Liver (tissue), 9 donors: ENCODE measurements around the gene TMEM175. TPM values are rescaled to one million over a fixed set of nuclear protein-coding genes. Genes with fewer than 3 reads are reported as not detected.

Experiments used
- DNase-seq: peaks from one replicate; pipeline ENCODE4 v3.0.0-alpha.2; 2017; ENCODE audit warnings: low spot score
- H3K27ac ChIP-seq, 2 donors: one replicate each; pipeline ENCODE4 v1.7.0; 2013; ENCODE audit warnings: inconsistent platforms in 2 of 2, low read length in 2 of 2, control low read depth in 1 of 2, low read depth in 1 of 2, mild to moderate bottlenecking in 1 of 2
- H3K27me3 ChIP-seq, 4 donors: one replicate each; pipeline versions ENCODE4 v1.6.1 to v1.7.0; 2013; ENCODE audit warnings: low read length in 3 of 4, inconsistent platforms in 1 of 4, mild to moderate bottlenecking in 1 of 4, moderate library complexity in 1 of 4; ENCODE audit not compliant: control insufficient read depth in 4 of 4, insufficient read depth in 4 of 4
- H3K36me3 ChIP-seq, 4 donors: one replicate each; pipeline versions ENCODE4 v1.6.1 to v1.7.0; 2013; ENCODE audit warnings: low read length in 3 of 4, mild to moderate bottlenecking in 3 of 4, low read depth in 1 of 4, moderate library complexity in 1 of 4; ENCODE audit not compliant: control insufficient read depth in 4 of 4, insufficient read depth in 3 of 4
- H3K4me1 ChIP-seq, 4 donors: one replicate each; pipeline versions ENCODE4 v1.6.1 to v1.7.0; 2013; ENCODE audit warnings: low read length in 3 of 4, mild to moderate bottlenecking in 3 of 4, moderate library complexity in 1 of 4; ENCODE audit not compliant: control insufficient read depth in 4 of 4, insufficient read depth in 4 of 4
- H3K4me3 ChIP-seq, 3 donors: one replicate each; pipeline versions ENCODE4 v1.6.1 to v1.7.0; 2013; ENCODE audit warnings: low read length in 3 of 3, control low read depth in 1 of 3, low read depth in 1 of 3, mild to moderate bottlenecking in 1 of 3
- H3K9ac ChIP-seq, 2 donors: one replicate each; pipeline ENCODE4 v1.7.0; 2013; ENCODE audit warnings: low read length in 2 of 2, mild to moderate bottlenecking in 2 of 2, moderate library complexity in 2 of 2, control low read depth in 1 of 2, low read depth in 1 of 2
- H3K9me3 ChIP-seq, 4 donors: one replicate each; pipeline versions ENCODE4 v1.6.1 to v1.7.0; 2013; ENCODE audit warnings: low read length in 3 of 4; ENCODE audit not compliant: control insufficient read depth in 4 of 4
- EGR1 ChIP-seq, 2 donors: IDR thresholded peaks; 2 replicates each; pipeline ENCODE4 v1.6.1; 2016 to 2018; ENCODE audit warnings: antibody characterized with exemption in 2 of 2, low read depth in 2 of 2
- FOXA1 ChIP-seq: IDR thresholded peaks from 2 replicates; pipeline ENCODE4 v1.6.1; 2016; ENCODE audit warnings: antibody characterized with exemption
- FOXA2 ChIP-seq: IDR thresholded peaks from 2 replicates; pipeline ENCODE4 v1.6.1; 2016; ENCODE audit warnings: antibody characterized with exemption
- GABPA ChIP-seq, 2 donors: IDR thresholded peaks in 1 of 2; conservative IDR thresholded peaks in 1 of 2; 2 replicates each; pipeline ENCODE4 v1.6.1; 2016; ENCODE audit warnings: antibody characterized with exemption in 2 of 2, mild to moderate bottlenecking in 1 of 2, moderate library complexity in 1 of 2
- HNF4A ChIP-seq, 2 donors: conservative IDR thresholded peaks; 2 replicates each; pipeline ENCODE4 v1.6.1; 2016; ENCODE audit warnings: antibody characterized with exemption in 2 of 2, mild to moderate bottlenecking in 2 of 2
- HNF4G ChIP-seq: IDR thresholded peaks from 2 replicates; pipeline ENCODE4 v1.6.1; 2016; ENCODE audit warnings: antibody characterized with exemption
- JUND ChIP-seq, 2 donors: IDR thresholded peaks; 2 replicates each; pipeline ENCODE4 v1.6.1; 2016; ENCODE audit warnings: antibody characterized with exemption in 2 of 2
- RAD21 ChIP-seq, 2 donors: IDR thresholded peaks; 2 replicates each; pipeline ENCODE4 v1.6.1; 2016; ENCODE audit warnings: antibody characterized with exemption in 2 of 2, mild to moderate bottlenecking in 2 of 2
- RXRA ChIP-seq, 2 donors: IDR thresholded peaks; 2 replicates each; pipeline ENCODE4 v1.6.1; 2017 to 2018; ENCODE audit warnings: antibody characterized with exemption in 2 of 2, mild to moderate bottlenecking in 1 of 2
- SP1 ChIP-seq: IDR thresholded peaks from 2 replicates; pipeline ENCODE4 v1.6.1; 2018; ENCODE audit warnings: antibody characterized with exemption, mild to moderate bottlenecking
- YY1 ChIP-seq: IDR thresholded peaks from 2 replicates; pipeline ENCODE4 v1.6.1; 2016; ENCODE audit warnings: antibody characterized with exemption, mild to moderate bottlenecking
- WGBS: extraction: QIAGEN DNeasy Blood & Tissue Kit; methylation state at CpG from one replicate; pipeline ENCODE4 v1.1.7; 2013; 5-methylcytosine and 5-hydroxymethylcytosine counted together
- polyA plus RNA-seq, 2 donors: library from polyadenylated mRNA; stranded (reverse) in 1 of 2; unstranded in 1 of 2; fragments of 200-250 nt in 1 of 2; fragments of >200 nt in 1 of 2; fragmentation: Nextera tagmentation in 1 of 2; extraction: Ambion mirVana in 1 of 2; gene quantifications; one replicate each; pipeline versions ENCODE4 v1.2.1 to v1.2.3, GENCODE V29; 2013 to 2015
- total RNA-seq, 2 donors: library from RNA; depleted of rRNA; stranded (reverse); fragments of >200 nt; gene quantifications; one replicate each; pipeline ENCODE4 v1.2.3, GENCODE V29; 2014
- TF ChIP-seq, protein P1 (sequence below): IDR thresholded peaks from 2 replicates; pipeline ENCODE4 v1.6.1; 2016; ENCODE audit warnings: antibody characterized with exemption
- TF ChIP-seq, protein P2 (sequence below): fragments of 150-350 bp; IDR thresholded peaks from 2 replicates; pipeline ENCODE4 v1.5.1; 2017; ENCODE audit warnings: improper control_type of control experiment, low read depth, low read length; ENCODE audit not compliant: missing input control
- donor health status: healthy.
- donor health status: healthy.
- donor health status: healthy.
- donor health status: healthy.
- donor health status: healthy.

Gene TMEM175
- total and polyA plus RNA-seq, 4 donors: 18.6 to 26.3 (median 25.5) TPM

DNA sequence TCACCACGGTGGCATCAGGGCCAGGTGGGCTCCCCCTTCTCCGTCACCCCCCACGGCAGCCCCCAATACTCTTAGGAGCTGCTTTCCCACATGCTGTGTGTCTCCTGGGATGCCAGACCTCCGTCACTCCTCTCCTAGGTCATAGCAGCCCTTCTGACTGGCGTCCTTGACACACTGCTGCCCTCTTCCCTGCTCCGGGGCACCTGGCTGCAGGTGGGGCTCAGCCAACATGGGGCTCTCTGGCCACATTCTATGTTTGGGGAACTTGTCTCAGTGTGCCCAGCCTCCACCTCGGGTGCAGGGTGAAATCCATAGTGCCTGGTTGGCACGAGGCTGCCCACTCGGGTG is 13.8 kb downstream of the TMEM175 start:
- no peak overlapping the region for H3K4me3 ChIP-seq
- H3K27me3 ChIP-seq: no peaks in the 10 kb centered on the region
- no peak overlapping the region for H3K27ac ChIP-seq
- H3K36me3 ChIP-seq: no peaks in the 10 kb centered on the region
- DNase-seq: no peak
- peaks cover 0 to 3% (median 0%) of the 10 kb centered on the region in 4 donors for H3K4me1 ChIP-seq
- WGBS: 83% methylated on average over 9 of the region's 9 CpGs
- no peak for TF ChIP-seq JUND (IDR thresholded peaks at IDR 0.05)
- no peak for TF ChIP-seq GABPA (IDR thresholded peaks at IDR 0.05 in 1 of 2, conservative IDR thresholded peaks at IDR 0.05 in 1 of 2)
- no peak for TF ChIP-seq RAD21 (IDR thresholded peaks at IDR 0.05)
- H3K9ac ChIP-seq: no peak overlapping the region
- no peaks in the 10 kb centered on the region for H3K9me3 ChIP-seq

DNA sequence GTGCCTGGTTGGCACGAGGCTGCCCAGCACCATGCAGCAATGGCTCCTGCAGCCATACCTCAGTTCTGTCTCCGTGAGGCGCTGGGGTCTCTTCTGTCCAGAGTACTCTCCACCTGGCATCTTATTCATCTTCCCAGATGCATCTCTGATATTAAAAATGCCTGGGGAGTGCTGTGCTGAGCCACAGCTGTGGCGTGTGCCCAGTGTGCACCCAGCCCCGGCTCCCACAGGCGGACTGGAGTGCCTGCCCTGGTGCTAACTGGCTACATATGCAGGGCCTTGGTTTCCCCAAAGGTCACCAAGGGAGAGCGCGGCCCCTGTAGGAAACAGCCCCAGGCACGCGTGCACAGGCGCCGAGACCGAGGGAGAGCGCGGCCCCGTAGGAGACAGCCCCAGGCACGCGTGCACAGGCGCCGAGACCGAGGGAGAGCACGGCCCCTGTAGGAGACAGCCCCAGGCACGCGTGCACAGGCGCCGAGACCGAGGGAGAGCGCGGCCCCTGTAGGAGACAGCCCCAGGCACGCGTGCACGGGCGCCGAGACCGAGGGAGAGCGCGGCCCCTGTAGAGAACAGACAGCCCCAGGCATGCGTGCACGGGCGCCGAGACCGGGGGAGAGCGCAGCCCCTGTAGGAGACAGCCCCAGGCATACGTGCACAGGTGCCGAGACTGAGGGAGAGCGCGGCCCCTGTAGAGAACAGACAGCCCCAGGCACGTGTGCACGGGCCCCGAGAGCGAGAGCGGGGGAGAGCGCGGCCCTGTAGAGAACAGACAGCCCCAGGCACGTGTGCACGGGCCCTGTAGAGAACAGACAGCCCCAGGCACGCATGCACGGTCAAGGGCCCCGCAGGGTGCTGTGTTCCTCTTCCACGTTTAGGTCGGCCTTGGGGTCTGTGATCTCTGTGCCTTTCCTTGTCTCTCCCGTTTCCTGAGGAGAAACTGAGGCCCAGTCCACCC is 14.5 kb downstream of the TMEM175 start:
- peaks cover 0 to 1% (median 0%) of the 10 kb centered on the region in 4 donors for H3K4me1 ChIP-seq
- WGBS: 77% methylated on average over 62 of the region's 62 CpGs
- no peak for TF ChIP-seq EGR1 (IDR thresholded peaks at IDR 0.05; ENCODE audit: low read depth in 2 of 2)
- TF ChIP-seq, protein P1, sequence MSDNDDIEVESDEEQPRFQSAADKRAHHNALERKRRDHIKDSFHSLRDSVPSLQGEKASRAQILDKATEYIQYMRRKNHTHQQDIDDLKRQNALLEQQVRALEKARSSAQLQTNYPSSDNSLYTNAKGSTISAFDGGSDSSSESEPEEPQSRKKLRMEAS: no peak
- no peak for TF ChIP-seq YY1
- TF ChIP-seq JUND (IDR thresholded peaks at IDR 0.05): no peak
- TF ChIP-seq, protein P2, sequence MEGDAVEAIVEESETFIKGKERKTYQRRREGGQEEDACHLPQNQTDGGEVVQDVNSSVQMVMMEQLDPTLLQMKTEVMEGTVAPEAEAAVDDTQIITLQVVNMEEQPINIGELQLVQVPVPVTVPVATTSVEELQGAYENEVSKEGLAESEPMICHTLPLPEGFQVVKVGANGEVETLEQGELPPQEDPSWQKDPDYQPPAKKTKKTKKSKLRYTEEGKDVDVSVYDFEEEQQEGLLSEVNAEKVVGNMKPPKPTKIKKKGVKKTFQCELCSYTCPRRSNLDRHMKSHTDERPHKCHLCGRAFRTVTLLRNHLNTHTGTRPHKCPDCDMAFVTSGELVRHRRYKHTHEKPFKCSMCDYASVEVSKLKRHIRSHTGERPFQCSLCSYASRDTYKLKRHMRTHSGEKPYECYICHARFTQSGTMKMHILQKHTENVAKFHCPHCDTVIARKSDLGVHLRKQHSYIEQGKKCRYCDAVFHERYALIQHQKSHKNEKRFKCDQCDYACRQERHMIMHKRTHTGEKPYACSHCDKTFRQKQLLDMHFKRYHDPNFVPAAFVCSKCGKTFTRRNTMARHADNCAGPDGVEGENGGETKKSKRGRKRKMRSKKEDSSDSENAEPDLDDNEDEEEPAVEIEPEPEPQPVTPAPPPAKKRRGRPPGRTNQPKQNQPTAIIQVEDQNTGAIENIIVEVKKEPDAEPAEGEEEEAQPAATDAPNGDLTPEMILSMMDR: no peak
- TF ChIP-seq HNF4A (conservative IDR thresholded peaks at IDR 0.05): no peak
- no peak for TF ChIP-seq RXRA (IDR thresholded peaks at IDR 0.05)
- no peak for TF ChIP-seq FOXA1
- no peak for TF ChIP-seq SP1
- no peak for TF ChIP-seq HNF4G
- no peak for DNase-seq
- no peak overlapping the region for H3K27ac ChIP-seq
- no peaks in the 10 kb centered on the region for H3K27me3 ChIP-seq
- H3K36me3 ChIP-seq: no peaks in the 10 kb centered on the region
- no peak overlapping the region for H3K4me3 ChIP-seq
- H3K9me3 ChIP-seq: no peaks in the 10 kb centered on the region
- no peak overlapping the region for H3K9ac ChIP-seq

DNA sequence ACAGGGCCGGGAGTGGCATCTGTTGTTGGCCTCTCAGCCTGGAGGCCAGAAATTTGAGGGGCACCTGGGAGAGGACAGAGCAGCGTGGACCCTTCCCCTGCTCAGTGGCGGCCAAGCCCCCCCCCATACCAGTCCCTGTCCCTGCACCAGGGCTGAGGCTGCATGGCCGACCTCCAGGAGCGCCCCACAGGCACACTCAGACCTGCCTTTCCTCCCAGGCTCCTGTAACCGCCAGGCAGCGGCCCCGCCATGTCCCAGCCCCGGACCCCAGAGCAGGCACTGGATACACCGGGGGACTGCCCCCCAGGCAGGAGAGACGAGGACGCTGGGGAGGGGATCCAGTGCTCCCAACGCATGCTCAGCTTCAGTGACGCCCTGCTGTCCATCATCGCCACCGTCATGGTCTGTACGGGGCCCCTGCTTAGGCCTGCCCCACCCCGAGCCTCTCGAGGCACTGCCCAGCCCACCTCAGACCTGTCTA is 15.3 kb downstream of the TMEM175 start:
- no peak for TF ChIP-seq FOXA2
- no peak for TF ChIP-seq SP1
- H3K4me1 ChIP-seq: peaks cover 0 to 1% (median 0%) of the 10 kb centered on the region in 4 donors
- H3K9ac ChIP-seq: no peak overlapping the region
- no peaks in the 10 kb centered on the region for H3K27me3 ChIP-seq
- no peaks in the 10 kb centered on the region for H3K9me3 ChIP-seq
- 93% methylated on average over 19 of the region's 19 CpGs for WGBS
- H3K36me3 ChIP-seq: no peaks in the 10 kb centered on the region
- DNase-seq: no peak
- no peak overlapping the region for H3K4me3 ChIP-seq
- H3K27ac ChIP-seq: no peak overlapping the region
